ENCODE data around the gene SP1.

GRCh38 chr12:53345486-53346188 lies 34.3 kb upstream of the SP1 start:
- no peak; the same call in 1 of the 2 replicates for TF ChIP-seq CTCF (conservative IDR thresholded peaks at IDR 0.05; ENCODE audit: low read depth, low read length)
- no peak for TF ChIP-seq EZH2 (IDR thresholded peaks at IDR 0.05; ENCODE audit: borderline replicate concordance, low read depth, low read length, poor library complexity, severe bottlenecking)

All from A673 (cell line).